Epithelial cell of esophagus (primary cell): ENCODE results near the gene ITSN2.
"Not testable (repeated sequence)": the region's sequence is repeated elsewhere in the genome, so short reads cannot be mapped to it uniquely, and the experiment has no call there.

Experiments
- DNase-seq: peaks from one replicate; pipeline ENCODE4 v3.0.0; 2010; ENCODE audit warnings: low read depth
- H3K4me3 ChIP-seq: 2 replicates; pipeline ENCODE4 v1.5.1; 2011; ENCODE audit warnings: mild to moderate bottlenecking, low read length, control low read depth
- TF ChIP-seq, protein P1 (sequence below): IDR thresholded peaks from 2 replicates; pipeline ENCODE4 v1.5.1; 2011; ENCODE audit warnings: low read depth, mild to moderate bottlenecking, low read length, control low read depth, inconsistent platforms; ENCODE audit not compliant: insufficient read depth; ENCODE audit errors: missing control alignments

ITSN2 gene

DNA sequence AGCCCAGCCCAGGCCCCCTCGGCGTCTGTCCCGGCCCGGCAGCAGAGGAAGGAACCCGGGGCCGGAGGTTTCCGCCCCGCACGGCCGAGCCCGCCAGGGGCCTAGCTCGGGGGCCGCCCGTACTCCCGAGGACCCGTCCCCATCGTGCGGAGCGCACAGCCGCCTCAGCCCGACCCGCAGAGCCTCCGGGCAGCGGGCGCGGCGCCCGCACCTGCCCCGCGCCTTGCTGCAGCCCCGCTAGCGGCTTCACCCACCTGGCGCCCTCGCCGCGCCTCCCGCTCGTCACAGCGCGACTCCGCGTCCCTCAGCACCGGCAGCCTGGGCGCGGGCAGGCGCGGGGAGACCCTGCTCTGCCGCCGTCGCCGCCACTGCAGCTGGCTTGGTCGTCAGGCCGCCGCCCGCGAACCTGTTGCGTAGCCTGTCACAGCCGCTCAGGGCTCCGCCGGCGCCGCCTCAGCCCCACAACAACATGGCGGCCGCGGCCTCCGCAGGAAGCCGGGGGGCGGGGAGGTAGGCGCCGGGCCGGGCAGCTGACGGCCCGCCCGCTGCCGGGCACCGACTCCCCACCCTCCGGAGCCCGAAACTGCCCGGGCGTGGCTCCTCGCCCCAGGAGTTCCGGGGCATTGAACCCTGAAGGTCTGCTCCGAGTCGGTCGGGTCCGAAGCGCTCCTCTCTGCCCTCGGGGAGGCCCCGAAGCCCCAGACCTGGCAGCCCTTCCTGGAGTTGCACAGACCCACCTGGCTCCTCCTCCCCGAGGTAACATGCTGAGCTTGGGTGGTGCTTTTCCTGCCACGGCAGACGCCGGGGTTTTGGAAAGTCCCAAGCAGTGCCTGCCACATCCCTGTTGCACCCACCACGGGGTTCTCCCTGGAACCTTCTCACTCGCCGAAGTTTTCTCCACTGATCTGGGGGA lies at the start of gene ITSN2:
ITSN2 (minus strand) TSS at position 487 of the 913 bp plus-strand sequence. CDS start 32,454 bp downstream, outside the sequence.
- DNase-seq, result peak; percentile 80
- TF ChIP-seq, protein P1, sequence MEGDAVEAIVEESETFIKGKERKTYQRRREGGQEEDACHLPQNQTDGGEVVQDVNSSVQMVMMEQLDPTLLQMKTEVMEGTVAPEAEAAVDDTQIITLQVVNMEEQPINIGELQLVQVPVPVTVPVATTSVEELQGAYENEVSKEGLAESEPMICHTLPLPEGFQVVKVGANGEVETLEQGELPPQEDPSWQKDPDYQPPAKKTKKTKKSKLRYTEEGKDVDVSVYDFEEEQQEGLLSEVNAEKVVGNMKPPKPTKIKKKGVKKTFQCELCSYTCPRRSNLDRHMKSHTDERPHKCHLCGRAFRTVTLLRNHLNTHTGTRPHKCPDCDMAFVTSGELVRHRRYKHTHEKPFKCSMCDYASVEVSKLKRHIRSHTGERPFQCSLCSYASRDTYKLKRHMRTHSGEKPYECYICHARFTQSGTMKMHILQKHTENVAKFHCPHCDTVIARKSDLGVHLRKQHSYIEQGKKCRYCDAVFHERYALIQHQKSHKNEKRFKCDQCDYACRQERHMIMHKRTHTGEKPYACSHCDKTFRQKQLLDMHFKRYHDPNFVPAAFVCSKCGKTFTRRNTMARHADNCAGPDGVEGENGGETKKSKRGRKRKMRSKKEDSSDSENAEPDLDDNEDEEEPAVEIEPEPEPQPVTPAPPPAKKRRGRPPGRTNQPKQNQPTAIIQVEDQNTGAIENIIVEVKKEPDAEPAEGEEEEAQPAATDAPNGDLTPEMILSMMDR, result no peak
- peak within 1 kb of the TSS; percentile 74 for H3K4me3 ChIP-seq

DNA sequence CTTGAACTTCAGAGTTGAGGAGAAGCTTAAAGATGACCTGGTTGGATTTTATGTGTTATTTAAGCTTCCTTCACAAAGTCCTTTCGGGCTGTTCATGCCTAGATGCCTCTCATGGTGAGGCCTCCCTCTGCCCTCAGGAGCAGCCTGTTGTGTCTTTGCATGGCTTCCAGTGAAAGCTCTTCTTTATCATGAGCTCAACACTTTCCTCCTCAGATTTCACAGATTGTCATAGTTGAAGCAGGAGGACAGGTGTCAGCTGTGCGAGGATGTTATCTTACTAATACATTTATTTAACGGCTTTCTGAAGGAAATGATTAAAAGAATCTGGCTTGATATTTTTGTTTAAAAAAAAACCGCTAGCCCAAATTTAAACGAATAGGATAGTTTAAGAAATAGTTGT lies 48.8 kb upstream of the ITSN2 start:
- TF ChIP-seq, protein P1, result no peak
- no peak for DNase-seq
- H3K4me3 ChIP-seq, result no peak overlapping the region

DNA sequence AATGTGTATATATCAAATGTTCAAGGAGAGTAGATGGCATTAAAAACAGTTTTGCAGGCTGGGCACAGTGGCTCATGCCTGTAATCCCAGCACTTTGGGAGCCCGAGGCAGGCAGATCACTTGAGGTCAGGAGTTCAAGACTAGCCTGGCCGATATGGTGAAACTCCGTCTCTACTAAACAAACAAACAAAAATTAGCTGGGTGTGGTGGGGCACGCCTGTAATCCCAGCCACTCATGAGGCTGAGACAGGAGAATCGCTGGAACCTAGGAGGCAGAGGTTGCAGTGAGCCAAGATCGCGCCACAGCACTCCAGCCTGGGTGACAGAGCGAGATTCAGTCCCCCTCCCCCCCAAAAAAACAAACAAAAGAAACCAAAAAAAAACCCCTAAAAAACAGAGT lies 48.4 kb upstream of the ITSN2 start:
- DNase-seq, H3K4me3 ChIP-seq: not testable (repeated sequence)

DNA sequence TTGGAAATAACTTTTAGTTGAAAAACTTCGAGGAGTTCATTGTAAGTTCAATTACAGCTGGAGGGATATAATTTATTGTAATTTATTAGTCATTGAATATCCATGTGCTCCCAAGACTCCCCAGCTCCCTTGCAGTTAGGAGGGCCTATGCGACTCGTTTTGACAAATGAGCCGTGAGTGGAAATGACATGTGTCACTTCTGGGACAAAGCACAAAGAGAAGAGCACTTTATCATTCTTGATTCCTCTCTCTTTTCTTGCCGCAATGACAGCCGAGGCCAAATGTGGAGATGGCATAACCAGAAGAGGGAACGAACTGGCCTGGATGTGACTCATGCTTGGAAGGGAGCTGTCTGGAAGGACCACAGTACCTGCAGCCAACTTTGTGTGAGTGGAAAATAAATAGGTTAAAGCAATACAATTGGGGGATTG lies 44.2 kb upstream of the ITSN2 start:
- no peak overlapping the region for H3K4me3 ChIP-seq
- peak; percentile 59 for DNase-seq
- TF ChIP-seq, protein P1, result no peak

DNA sequence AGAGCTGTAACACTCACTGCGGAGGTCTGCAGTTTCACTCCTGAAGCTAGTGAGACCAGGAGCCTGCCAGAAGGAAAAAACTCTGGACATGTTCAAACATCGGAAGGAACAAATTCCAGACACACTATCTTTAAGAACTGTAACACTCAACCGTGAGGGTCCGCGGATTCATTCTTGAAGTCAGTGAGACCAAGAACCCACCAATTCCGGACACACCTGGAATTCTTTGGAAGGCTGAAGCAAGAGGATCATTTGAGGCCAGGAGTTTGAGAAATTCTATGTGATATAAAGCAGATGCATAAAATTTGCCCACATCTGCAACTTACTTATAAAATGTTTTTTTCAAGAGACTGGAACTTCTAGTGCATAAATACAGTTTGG lies 43.5 kb upstream of the ITSN2 start:
- no peak overlapping the region for H3K4me3 ChIP-seq
- TF ChIP-seq, protein P1, result no peak
- DNase-seq, result no peak

DNA sequence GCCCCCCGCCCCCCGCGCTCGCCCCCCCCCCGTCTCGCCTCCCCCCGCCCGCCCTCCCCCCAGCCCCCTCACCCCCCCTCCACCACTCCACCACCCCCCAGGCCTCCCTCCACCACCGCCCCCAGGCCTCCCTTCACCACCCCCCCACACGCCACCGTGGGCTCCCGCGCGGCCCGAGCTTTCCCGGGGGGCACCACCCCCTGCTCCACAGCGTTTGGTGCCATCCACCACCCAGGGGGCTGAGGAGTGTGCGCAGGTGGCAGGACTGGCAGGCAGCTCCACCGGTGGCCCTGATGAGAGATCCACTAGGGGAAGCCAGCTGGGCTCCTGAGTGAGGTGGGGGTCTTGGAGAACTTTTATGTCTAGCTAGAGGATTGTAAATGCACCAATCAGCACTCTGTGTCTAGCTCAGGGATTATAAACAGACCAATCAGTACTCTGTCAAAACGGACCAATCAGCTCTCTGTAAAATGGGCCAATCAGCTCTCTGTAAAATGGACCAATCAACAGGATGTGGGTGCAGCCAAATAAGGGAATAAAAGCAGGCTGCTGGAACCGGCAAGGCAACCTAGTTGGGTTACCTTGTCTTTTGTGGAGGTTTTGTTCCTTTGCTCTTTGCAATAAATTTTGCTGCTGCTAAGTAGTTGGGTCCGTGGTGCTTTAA lies 43.0 kb upstream of the ITSN2 start:
- no peak overlapping the region for H3K4me3 ChIP-seq
- DNase-seq, result no peak
- TF ChIP-seq, protein P1, result no peak

DNA sequence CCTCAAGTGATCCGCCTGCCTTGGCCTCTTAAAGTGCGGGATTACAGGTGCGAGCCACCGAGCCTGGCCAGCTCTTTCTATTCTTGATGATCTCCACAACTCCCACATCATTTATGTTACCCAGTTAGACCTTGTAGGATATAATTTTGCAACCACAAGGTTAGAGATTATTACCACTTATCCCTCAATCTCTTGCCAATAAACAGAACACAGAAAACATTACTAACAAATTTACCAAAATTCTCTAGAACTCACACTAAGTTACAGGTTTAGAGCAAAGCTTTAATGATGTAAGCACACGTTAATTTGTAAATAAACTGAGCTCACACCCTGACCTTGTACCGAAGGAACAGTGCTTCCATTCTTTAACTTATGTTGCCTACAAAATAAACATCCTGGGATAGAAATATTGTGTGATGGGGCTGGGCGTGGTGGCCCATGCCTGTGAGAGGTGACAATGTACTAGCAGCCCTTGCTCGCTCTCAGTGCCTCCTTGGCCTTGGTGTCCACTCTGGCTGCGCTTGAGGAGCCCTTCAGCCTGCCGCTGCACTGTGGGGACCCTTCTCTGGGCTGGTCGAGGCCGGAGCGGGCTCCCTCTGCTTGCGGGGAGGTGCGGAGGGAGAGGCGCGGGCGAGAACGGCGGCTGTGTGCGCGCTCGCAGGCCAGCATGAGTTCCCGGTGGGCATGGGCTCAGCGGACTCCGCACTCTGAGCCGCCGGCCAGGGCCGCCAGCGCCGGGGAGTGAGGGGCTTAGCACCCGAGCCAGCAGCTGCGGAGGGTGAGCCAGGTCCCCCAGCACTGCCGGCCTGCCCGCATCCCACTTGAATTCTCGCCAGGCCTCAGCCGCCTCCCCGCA lies 42.1 kb upstream of the ITSN2 start:
- TF ChIP-seq, protein P1, result no peak
- no peak for DNase-seq
- peak overlapping the region; percentile 5 for H3K4me3 ChIP-seq
